ENCODE data around the gene ARPC5. TPM values are rescaled to one million over a fixed set of nuclear protein-coding genes. Genes with fewer than 3 reads are reported as not detected.
"Not testable (repeated sequence)": the region's sequence is repeated elsewhere in the genome, so short reads cannot be mapped to it uniquely, and the experiment has no call there.

Gene ARPC5
- total and polyA plus RNA-seq, 7 donors, result 11.6 to 31.8 (median 13.9) TPM

DNA sequence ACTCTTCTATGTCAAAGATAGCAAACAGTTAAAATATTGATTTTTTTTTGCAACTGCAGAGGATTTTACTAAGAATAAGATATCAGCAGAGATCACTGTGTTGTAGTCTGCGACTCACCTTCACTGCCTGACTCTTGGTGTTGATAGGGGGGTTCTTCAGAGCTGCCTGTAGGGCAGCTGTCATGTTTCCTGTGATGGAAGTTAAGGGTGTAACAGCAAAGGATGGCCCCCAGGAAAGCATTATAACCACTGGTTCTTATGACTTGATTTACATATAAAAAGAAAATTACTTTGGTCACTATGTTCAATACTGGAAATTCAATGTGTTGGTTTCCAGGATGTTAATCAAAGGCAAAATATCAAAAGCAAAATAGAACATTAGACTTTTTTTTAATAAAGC is 2.6 kb downstream of the ARPC5 start:
- Histone ChIP-seq H3K36me3 (ENCODE audit: insufficient read depth in 1 of 2, low read depth in 1 of 2) (peaks cover 6 to 45% of the 10 kb centered on the region in 2 donors), H3K4me3 (peak overlapping the region; percentile 90), H3K9me3 (no peaks in the 10 kb centered on the region), H3K27me3 (ENCODE audit: insufficient read depth in 3 of 3, low read length in 2 of 3) (no peaks in the 10 kb centered on the region), H3K27ac (peak overlapping the region; percentile 87), H3K4me1 (peaks cover 35% of the 10 kb centered on the region)
- TF ChIP-seq, protein P1, sequence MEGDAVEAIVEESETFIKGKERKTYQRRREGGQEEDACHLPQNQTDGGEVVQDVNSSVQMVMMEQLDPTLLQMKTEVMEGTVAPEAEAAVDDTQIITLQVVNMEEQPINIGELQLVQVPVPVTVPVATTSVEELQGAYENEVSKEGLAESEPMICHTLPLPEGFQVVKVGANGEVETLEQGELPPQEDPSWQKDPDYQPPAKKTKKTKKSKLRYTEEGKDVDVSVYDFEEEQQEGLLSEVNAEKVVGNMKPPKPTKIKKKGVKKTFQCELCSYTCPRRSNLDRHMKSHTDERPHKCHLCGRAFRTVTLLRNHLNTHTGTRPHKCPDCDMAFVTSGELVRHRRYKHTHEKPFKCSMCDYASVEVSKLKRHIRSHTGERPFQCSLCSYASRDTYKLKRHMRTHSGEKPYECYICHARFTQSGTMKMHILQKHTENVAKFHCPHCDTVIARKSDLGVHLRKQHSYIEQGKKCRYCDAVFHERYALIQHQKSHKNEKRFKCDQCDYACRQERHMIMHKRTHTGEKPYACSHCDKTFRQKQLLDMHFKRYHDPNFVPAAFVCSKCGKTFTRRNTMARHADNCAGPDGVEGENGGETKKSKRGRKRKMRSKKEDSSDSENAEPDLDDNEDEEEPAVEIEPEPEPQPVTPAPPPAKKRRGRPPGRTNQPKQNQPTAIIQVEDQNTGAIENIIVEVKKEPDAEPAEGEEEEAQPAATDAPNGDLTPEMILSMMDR (IDR thresholded peaks at IDR 0.05), result no peak
- WGBS, 3 donors, result 56 to 82% (median 67%) methylated on average over 1 of the region's 1 CpG
- intact Hi-C loops (cut with DNase I), result loop anchor here in 1 of 2 donors (10.0 kb wide), 1 partner anchor 1038 kb away; no protein-coding TSS in a partner anchor
- no peak for ATAC-seq
- DNase-seq, result no peak

DNA sequence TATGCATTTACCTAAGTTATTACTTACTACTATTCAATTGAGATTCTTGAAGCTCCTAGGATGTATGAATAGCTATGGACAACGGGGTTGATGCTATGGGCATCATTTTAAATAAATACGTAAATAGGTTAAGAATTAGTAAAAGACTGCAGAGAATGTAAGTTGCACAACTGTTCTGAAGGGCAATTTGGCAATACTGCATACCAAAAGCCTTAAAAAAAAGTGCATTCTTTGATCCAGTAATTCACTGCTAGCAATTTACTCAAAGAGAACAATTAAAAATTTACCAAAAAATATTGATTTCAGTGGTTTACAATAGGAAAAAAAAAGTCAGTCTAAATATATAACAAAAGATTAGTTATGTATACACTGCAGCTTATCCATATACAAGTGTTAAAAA is 3.5 kb downstream of the ARPC5 start:
- H3K4me3 ChIP-seq, result peak overlapping the region; percentile 90

DNA sequence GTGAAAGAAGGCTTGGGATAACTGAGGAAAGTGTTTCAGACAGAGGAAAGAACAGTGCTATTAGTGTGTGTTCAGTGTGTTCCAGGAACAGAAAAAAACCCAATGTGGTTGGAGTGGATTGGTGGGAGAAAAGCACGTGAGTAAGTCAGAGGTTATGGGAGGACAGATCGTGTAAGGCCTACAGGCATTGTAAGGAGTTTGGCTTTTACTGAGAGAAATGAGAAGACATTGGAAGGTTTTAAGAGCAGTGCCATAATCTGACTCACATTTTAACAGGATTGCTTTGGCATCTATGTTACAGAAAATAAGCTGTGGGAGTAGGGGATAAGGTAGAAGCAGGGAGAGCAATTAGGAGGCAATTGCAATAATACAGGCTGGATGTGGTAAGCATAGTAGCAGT is 4.8 kb downstream of the ARPC5 start:
- H3K36me3 ChIP-seq (ENCODE audit: insufficient read depth in 1 of 2, low read depth in 1 of 2), result peaks cover 6 to 59% of the 10 kb centered on the region in 2 donors
- WGBS, 3 donors, result 35 to 65% (median 56%) methylated on average over 2 of the region's 2 CpGs
- intact Hi-C loops (cut with DNase I), result loop anchor here in 1 of 2 donors (10.0 kb wide), 1 partner anchor 1036 kb away; no protein-coding TSS in a partner anchor
- H3K4me3 ChIP-seq, result peak overlapping the region; percentile 15
- peaks cover 40% of the 10 kb centered on the region for H3K4me1 ChIP-seq
- TF ChIP-seq, protein P1 (IDR thresholded peaks at IDR 0.05), result no peak
- ATAC-seq, result no peak
- no peaks in the 10 kb centered on the region for H3K9me3 ChIP-seq
- no peak for DNase-seq
- H3K27me3 ChIP-seq (ENCODE audit: insufficient read depth in 3 of 3, low read length in 2 of 3), result no peaks in the 10 kb centered on the region
- no peak overlapping the region for H3K27ac ChIP-seq

More for the DNA sequence above, 3.5 kb downstream of the ARPC5 start:
- intact Hi-C loops (cut with DNase I), result loop anchor here in 1 of 2 donors (10.0 kb wide), 1 partner anchor 1037 kb away; no protein-coding TSS in a partner anchor
- no peak overlapping the region for H3K27ac ChIP-seq
- TF ChIP-seq, protein P1 (IDR thresholded peaks at IDR 0.05), result no peak
- no peak for ATAC-seq
- peaks cover 35% of the 10 kb centered on the region for H3K4me1 ChIP-seq
- DNase-seq, result no peak
- no peaks in the 10 kb centered on the region for H3K9me3 ChIP-seq
- no peaks in the 10 kb centered on the region for H3K27me3 ChIP-seq (ENCODE audit: insufficient read depth in 3 of 3, low read length in 2 of 3)
- H3K36me3 ChIP-seq (ENCODE audit: insufficient read depth in 1 of 2, low read depth in 1 of 2), result peaks cover 6 to 52% of the 10 kb centered on the region in 2 donors
- 53 to 59% (median 55%) methylated on average over 2 of the region's 2 CpGs for WGBS, 3 donors

DNA sequence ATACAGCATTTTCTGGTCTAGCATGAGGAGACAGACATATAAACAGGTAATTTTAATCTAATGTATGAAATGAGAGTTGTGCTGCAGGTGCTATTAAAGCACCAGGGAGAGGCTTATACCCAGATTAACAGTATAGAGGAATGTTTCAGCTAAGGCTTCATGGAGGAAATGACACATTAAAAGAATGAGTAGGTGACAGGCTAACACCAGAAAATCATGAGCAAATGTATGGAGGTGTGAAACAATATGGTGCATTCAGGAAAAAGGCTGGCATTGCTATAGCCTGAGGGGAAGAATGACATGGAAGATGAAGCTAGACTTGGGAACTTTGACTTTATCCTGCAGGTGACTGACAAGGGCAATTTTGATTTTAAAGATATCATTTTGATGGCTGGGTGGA is 7.0 kb downstream of the ARPC5 start:
- H3K4me1 ChIP-seq, result peaks cover 34% of the 10 kb centered on the region
- intact Hi-C loops (cut with DNase I), result no loop called here
- H3K27ac ChIP-seq, result no peak overlapping the region
- peaks cover 6 to 74% of the 10 kb centered on the region in 2 donors for H3K36me3 ChIP-seq (ENCODE audit: insufficient read depth in 1 of 2, low read depth in 1 of 2)
- ATAC-seq, result no peak
- no peak for DNase-seq
- no peaks in the 10 kb centered on the region for H3K27me3 ChIP-seq (ENCODE audit: insufficient read depth in 3 of 3, low read length in 2 of 3)
- no peak overlapping the region for H3K4me3 ChIP-seq
- no peaks in the 10 kb centered on the region for H3K9me3 ChIP-seq
- TF ChIP-seq, protein P1 (IDR thresholded peaks at IDR 0.05), result no peak

DNA sequence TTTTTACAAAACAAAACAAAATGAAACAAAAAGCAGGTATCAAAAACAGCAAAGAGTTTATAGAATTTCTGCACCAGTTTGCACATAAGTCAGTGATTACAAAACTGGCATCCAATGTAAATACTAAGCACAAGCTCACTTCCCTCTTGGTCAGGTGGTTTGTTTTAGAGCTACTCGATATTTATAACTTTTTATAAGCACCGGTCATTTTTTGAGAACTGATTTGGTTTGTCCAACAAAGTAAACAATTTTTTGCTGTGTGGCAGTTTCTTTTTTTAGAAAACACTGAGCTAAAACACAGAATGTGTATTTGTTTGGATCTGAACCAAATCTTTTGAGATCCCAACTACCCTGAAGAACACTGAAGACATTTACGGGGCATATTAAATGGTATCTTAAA is 9.3 kb downstream of the ARPC5 start:
- Histone ChIP-seq H3K4me1 (peaks cover 19% of the 10 kb centered on the region), H3K36me3 (ENCODE audit: insufficient read depth in 1 of 2, low read depth in 1 of 2) (peaks cover 6 to 59% of the 10 kb centered on the region in 2 donors)
- 40 to 56% (median 53%) methylated on average over 3 of the region's 3 CpGs for WGBS, 3 donors
- H3K4me3 ChIP-seq; H3K27ac ChIP-seq; H3K9me3 ChIP-seq; DNase-seq; ATAC-seq; H3K27me3 ChIP-seq (ENCODE audit: insufficient read depth in 3 of 3, low read length in 2 of 3); intact Hi-C loops (cut with DNase I): not testable (repeated sequence)
